PFSK-1 (cell line): ENCODE data around the gene SRP9.

Experiments
- FOXP2 ChIP-seq: optimal IDR thresholded peaks from 2 replicates; pipeline ENCODE3; 2011; ENCODE audit warnings: borderline replicate concordance, control low read depth, inconsistent platforms; ENCODE audit not compliant: insufficient read depth; ENCODE audit errors: extremely low read length, extremely low read depth
- POLR2AphosphoS5 ChIP-seq: IDR thresholded peaks from 2 replicates; pipeline ENCODE4 v1.6.1; 2012; ENCODE audit warnings: low read depth, mild to moderate bottlenecking, control low read depth, low read length, moderate library complexity
- REST ChIP-seq, 2 experiments: IDR thresholded peaks; 2 replicates each; pipeline versions ENCODE4 v1.6.1 to v1.8.0; 2011 to 2012; ENCODE audit warnings: low read depth in 2 of 2, low read length in 2 of 2, control low read depth in 1 of 2, inconsistent platforms in 1 of 2, mild to moderate bottlenecking in 1 of 2, moderate library complexity in 1 of 2; ENCODE audit not compliant: insufficient read depth in 1 of 2
- SIN3A ChIP-seq: IDR thresholded peaks from 2 replicates; pipeline ENCODE4 v1.6.1; 2012; ENCODE audit warnings: mild to moderate bottlenecking, low read length, moderate library complexity, borderline replicate concordance; ENCODE audit not compliant: insufficient read depth
- TAF1 ChIP-seq: IDR thresholded peaks from 2 replicates; pipeline ENCODE4 v1.6.1; 2012; ENCODE audit warnings: low read length, control low read depth, borderline replicate concordance; ENCODE audit not compliant: insufficient read depth

- TF ChIP-seq REST (IDR thresholded peaks at IDR 0.05; ENCODE audit: insufficient read depth in 1 of 2, low read depth in 2 of 2, low read length in 2 of 2) (no peak), TAF1 (no peak), POLR2AphosphoS5 (no peak), SIN3A (no peak), FOXP2 (no peak)
Measured at GRCh38 chr1:225744745-225745144, 32.9 kb upstream of the SRP9 start.
